HepG2 (cell line): ENCODE data around the gene CPT1C. TPM values are rescaled to one million over a fixed set of nuclear protein-coding genes. Genes with fewer than 3 reads are reported as not detected.
A peak's percentile ranks its signal among the peaks of the same experiment; 100 is the strongest.

Experiments
- ASH2L ChIP-seq: fragments of 300-600, 200-600 bp; sonication (generic); IDR thresholded peaks from 2 replicates; pipeline ENCODE4 v1.7.0; 2017; ENCODE audit warnings: low read depth, mild to moderate bottlenecking, moderate library complexity, mixed read lengths, low read length; ENCODE audit not compliant: insufficient read length
- BHLHE40 ChIP-seq: IDR thresholded peaks from 2 replicates; pipeline ENCODE4 v1.6.1; 2011; ENCODE audit warnings: low read length, improper control_type of control experiment
- CBX5 ChIP-seq: sonication (generic); formaldehyde crosslinking; IDR thresholded peaks from 2 replicates; pipeline ENCODE4 v1.4.0; 2020; ENCODE audit warnings: missing genetic modification reagents, borderline replicate concordance
- DNMT1 ChIP-seq: sonication (generic); formaldehyde crosslinking; IDR thresholded peaks from 2 replicates; pipeline ENCODE4 v1.5.1; 2020; ENCODE audit warnings: mild to moderate bottlenecking, missing genetic modification reagents
- GLI4 ChIP-seq: sonication (generic); formaldehyde crosslinking; IDR thresholded peaks from 2 replicates; pipeline ENCODE4 v1.5.1; 2020; ENCODE audit warnings: missing genetic modification reagents, mild to moderate bottlenecking, moderate library complexity, borderline replicate concordance
- JARID2 ChIP-seq: sonication (generic); formaldehyde crosslinking; IDR thresholded peaks from 2 replicates; pipeline ENCODE4 v1.8.1; 2023; ENCODE audit warnings: missing genetic modification reagents, inconsistent platforms; ENCODE audit not compliant: insufficient replicate concordance
- JDP2 ChIP-seq: sonication (generic); formaldehyde crosslinking; IDR thresholded peaks from 2 replicates; pipeline ENCODE4 v1.8.1; 2022; ENCODE audit warnings: missing genetic modification reagents, borderline replicate concordance
- PCBP2 ChIP-seq: fragments of 200-400 bp; formaldehyde crosslinking; optimal IDR thresholded peaks from 2 replicates; pipeline ENCODE3; 2018; ENCODE audit warnings: low read length, low read depth; ENCODE audit not compliant: poor library complexity, severe bottlenecking
- RFX1 ChIP-seq: fragments of 450-650 bp; IDR thresholded peaks from 2 replicates; pipeline ENCODE4 v1.6.1; 2017
- TCF7L2 ChIP-seq: IDR thresholded peaks from 2 replicates; pipeline ENCODE4 v1.6.1; 2011; ENCODE audit warnings: mild to moderate bottlenecking, low read depth, low read length, moderate library complexity
- ZKSCAN8 ChIP-seq: IDR thresholded peaks from 2 replicates; pipeline ENCODE4 v1.6.1; 2016; ENCODE audit warnings: borderline replicate concordance, missing genetic modification reagents, missing compliant biosample characterization
- ZNF326 ChIP-seq: sonication (generic); formaldehyde crosslinking; IDR thresholded peaks from 2 replicates; pipeline ENCODE4 v1.4.0; 2020; ENCODE audit warnings: missing genetic modification reagents, borderline replicate concordance
- ZNF329 ChIP-seq: sonication (generic); formaldehyde crosslinking; IDR thresholded peaks from 2 replicates; pipeline ENCODE4 v1.9.0; 2021; ENCODE audit warnings: low read depth, mild to moderate bottlenecking, missing genetic modification reagents
- ZNF768 ChIP-seq: sonication (generic); formaldehyde crosslinking; IDR thresholded peaks from 2 replicates; pipeline ENCODE4 v1.4.0; 2020; ENCODE audit warnings: missing genetic modification reagents
- polyA plus RNA-seq, 8 experiments: library from polyadenylated mRNA; depleted of rRNA in 3 of 8; stranded (reverse) in 7 of 8; unstranded in 1 of 8; fragments of >200 nt; fragmentation: Illumina TruSeq in 4 of 8; extraction: Trizol in 4 of 8; gene quantifications; 2 replicates each; pipeline versions ENCODE4 v1.2.1 to v1.2.3, GENCODE V29; 2011 to 2016; ENCODE audit warnings: low read depth in 4 of 8, missing spikeins in 1 of 8, mixed read lengths in 1 of 8; ENCODE audit not compliant: insufficient read depth in 1 of 8
- total RNA-seq, 5 experiments: library from RNA; depleted of rRNA; stranded (reverse); fragments of >200 nt; fragmentation: Illumina TruSeq; extraction: Trizol; gene quantifications; 2 replicates each; pipeline ENCODE4 v1.2.3, GENCODE V29; 2016; ENCODE audit warnings: low read depth in 1 of 5
- TF ChIP-seq, protein P1 (sequence below), 2 experiments: fragments of 450-650 bp in 1 of 2; sonication (generic) in 1 of 2; formaldehyde crosslinking; IDR thresholded peaks; 2 replicates each; pipeline versions ENCODE4 v1.5.0 to v1.8.0; 2020 to 2022; ENCODE audit warnings: mild to moderate bottlenecking in 1 of 2, missing genetic modification reagents in 1 of 2
- TF ChIP-seq, protein P2 (sequence below): sonication (generic); formaldehyde crosslinking; IDR thresholded peaks from 2 replicates; pipeline ENCODE4 v1.4.0; 2020; ENCODE audit warnings: missing genetic modification reagents
- TF ChIP-seq, protein P3 (sequence below), 2 experiments: sonication (generic) in 1 of 2; formaldehyde crosslinking in 1 of 2; IDR thresholded peaks; 2 replicates each; pipeline versions ENCODE4 v1.5.1 to v1.6.1; 2011 to 2020; ENCODE audit warnings: borderline replicate concordance in 1 of 2, low read depth in 1 of 2, low read length in 1 of 2, mild to moderate bottlenecking in 1 of 2, missing genetic modification reagents in 1 of 2, moderate library complexity in 1 of 2
- TF ChIP-seq, protein P4 (sequence below): IDR thresholded peaks from 2 replicates; pipeline ENCODE4 v1.6.1; 2016; ENCODE audit warnings: missing genetic modification reagents, missing compliant biosample characterization
- TF ChIP-seq, protein P5 (sequence below): IDR thresholded peaks from 2 replicates; pipeline ENCODE4 v1.4.0; 2020; ENCODE audit warnings: mild to moderate bottlenecking, missing genetic modification reagents

The CPT1C gene
- total and polyA plus RNA-seq, 2 of the 13 experiments (the other 11 are each of a cell fraction or from before 2014, with no cell fraction given), result 0.18 TPM; not detected in 1

DNA sequence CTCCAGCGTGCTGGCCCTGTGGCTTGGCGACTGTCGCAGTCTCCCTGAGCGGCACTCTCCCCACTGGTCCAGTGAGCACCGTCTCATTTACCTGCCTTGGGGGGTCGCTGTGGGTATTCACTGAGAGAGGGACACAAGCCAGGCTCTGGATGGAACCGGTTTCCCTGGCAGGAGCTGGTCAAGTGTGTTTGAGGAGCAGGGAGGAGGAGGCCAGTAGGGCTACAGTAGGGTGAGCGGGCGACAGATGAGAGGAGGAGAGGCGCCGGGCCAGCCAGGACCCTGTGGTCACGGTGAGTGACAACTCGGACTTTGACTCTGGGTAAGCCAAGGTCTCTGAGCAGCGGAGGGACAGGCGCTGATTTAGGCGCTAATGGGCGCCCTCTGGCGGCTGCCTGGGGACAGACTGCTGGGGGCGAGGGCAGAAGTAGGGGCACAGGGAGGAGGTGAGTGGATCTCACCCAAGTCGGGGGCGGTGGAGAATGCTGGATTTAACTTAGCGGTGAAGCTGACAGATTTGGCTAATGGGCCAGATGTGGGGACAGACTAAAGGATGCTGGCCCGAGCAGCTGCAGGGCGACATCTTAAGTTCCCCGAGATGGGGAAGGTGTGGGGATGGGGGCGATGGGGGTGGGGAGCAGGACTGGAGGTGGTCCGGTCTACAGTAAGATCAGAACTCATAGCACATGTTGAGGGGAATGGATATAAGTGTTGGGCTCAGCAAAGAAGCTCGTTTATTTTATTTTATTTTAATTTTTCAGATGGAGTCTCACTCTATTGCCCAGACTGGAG, 18.6 kb upstream of the CPT1C start (continued):
- TF ChIP-seq, protein P1, sequence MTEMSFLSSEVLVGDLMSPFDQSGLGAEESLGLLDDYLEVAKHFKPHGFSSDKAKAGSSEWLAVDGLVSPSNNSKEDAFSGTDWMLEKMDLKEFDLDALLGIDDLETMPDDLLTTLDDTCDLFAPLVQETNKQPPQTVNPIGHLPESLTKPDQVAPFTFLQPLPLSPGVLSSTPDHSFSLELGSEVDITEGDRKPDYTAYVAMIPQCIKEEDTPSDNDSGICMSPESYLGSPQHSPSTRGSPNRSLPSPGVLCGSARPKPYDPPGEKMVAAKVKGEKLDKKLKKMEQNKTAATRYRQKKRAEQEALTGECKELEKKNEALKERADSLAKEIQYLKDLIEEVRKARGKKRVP (CRISPR knock-in tag; IDR thresholded peaks at IDR 0.05), result peak in 1 of 2 experiments; percentile 29; a peak in 1 of 4 replicates
- TF ChIP-seq RFX1, result no peak
- TF ChIP-seq BHLHE40, result peak; percentile 39; the same call in 1 of the 2 replicates
- no peak for TF ChIP-seq DNMT1
- TF ChIP-seq JDP2 (CRISPR knock-in tag), result no peak
- TF ChIP-seq, protein P2, sequence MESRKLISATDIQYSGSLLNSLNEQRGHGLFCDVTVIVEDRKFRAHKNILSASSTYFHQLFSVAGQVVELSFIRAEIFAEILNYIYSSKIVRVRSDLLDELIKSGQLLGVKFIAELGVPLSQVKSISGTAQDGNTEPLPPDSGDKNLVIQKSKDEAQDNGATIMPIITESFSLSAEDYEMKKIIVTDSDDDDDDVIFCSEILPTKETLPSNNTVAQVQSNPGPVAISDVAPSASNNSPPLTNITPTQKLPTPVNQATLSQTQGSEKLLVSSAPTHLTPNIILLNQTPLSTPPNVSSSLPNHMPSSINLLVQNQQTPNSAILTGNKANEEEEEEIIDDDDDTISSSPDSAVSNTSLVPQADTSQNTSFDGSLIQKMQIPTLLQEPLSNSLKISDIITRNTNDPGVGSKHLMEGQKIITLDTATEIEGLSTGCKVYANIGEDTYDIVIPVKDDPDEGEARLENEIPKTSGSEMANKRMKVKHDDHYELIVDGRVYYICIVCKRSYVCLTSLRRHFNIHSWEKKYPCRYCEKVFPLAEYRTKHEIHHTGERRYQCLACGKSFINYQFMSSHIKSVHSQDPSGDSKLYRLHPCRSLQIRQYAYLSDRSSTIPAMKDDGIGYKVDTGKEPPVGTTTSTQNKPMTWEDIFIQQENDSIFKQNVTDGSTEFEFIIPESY (CRISPR knock-in tag), result peak; percentile 45; the same call in 1 of the 2 replicates
- TF ChIP-seq TCF7L2, result no peak
- TF ChIP-seq CBX5 (CRISPR knock-in tag), result no peak; the same call in 1 of the 2 replicates
- TF ChIP-seq ASH2L, result peak; percentile 59
- TF ChIP-seq, protein P3, sequence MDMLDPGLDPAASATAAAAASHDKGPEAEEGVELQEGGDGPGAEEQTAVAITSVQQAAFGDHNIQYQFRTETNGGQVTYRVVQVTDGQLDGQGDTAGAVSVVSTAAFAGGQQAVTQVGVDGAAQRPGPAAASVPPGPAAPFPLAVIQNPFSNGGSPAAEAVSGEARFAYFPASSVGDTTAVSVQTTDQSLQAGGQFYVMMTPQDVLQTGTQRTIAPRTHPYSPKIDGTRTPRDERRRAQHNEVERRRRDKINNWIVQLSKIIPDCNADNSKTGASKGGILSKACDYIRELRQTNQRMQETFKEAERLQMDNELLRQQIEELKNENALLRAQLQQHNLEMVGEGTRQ (IDR thresholded peaks at IDR 0.05; ENCODE audit: low read depth, low read length), result no peak
- TF ChIP-seq, protein P3 (CRISPR knock-in tag; IDR thresholded peaks at IDR 0.05; ENCODE audit: borderline replicate concordance), result no peak
- peak; percentile 83 for TF ChIP-seq ZNF768 (CRISPR knock-in tag)
- TF ChIP-seq, protein P4, sequence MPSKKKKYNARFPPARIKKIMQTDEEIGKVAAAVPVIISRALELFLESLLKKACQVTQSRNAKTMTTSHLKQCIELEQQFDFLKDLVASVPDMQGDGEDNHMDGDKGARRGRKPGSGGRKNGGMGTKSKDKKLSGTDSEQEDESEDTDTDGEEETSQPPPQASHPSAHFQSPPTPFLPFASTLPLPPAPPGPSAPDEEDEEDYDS, result peak; percentile 71
- TF ChIP-seq, protein P5, sequence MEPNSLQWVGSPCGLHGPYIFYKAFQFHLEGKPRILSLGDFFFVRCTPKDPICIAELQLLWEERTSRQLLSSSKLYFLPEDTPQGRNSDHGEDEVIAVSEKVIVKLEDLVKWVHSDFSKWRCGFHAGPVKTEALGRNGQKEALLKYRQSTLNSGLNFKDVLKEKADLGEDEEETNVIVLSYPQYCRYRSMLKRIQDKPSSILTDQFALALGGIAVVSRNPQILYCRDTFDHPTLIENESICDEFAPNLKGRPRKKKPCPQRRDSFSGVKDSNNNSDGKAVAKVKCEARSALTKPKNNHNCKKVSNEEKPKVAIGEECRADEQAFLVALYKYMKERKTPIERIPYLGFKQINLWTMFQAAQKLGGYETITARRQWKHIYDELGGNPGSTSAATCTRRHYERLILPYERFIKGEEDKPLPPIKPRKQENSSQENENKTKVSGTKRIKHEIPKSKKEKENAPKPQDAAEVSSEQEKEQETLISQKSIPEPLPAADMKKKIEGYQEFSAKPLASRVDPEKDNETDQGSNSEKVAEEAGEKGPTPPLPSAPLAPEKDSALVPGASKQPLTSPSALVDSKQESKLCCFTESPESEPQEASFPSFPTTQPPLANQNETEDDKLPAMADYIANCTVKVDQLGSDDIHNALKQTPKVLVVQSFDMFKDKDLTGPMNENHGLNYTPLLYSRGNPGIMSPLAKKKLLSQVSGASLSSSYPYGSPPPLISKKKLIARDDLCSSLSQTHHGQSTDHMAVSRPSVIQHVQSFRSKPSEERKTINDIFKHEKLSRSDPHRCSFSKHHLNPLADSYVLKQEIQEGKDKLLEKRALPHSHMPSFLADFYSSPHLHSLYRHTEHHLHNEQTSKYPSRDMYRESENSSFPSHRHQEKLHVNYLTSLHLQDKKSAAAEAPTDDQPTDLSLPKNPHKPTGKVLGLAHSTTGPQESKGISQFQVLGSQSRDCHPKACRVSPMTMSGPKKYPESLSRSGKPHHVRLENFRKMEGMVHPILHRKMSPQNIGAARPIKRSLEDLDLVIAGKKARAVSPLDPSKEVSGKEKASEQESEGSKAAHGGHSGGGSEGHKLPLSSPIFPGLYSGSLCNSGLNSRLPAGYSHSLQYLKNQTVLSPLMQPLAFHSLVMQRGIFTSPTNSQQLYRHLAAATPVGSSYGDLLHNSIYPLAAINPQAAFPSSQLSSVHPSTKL (CRISPR knock-in tag), result peak; percentile 46
- no peak for TF ChIP-seq ZNF326
- peak; percentile 69 for TF ChIP-seq JARID2
- no peak for TF ChIP-seq ZNF329 (CRISPR knock-in tag)
- peak; percentile 63; the same call in 1 of the 2 replicates for TF ChIP-seq ZKSCAN8 (CRISPR knock-in tag)
- no peak for TF ChIP-seq GLI4
- no peak for TF ChIP-seq PCBP2
